Liver (tissue), 9 donors: Measurements from ENCODE around the gene LRRC75B. TPM values are rescaled to one million over a fixed set of nuclear protein-coding genes. Genes with fewer than 3 reads are reported as not detected.

Experiments used
- DNase-seq: peaks from one replicate; pipeline ENCODE4 v3.0.0-alpha.2; 2017; ENCODE audit warnings: low spot score
- H3K27ac ChIP-seq, 2 donors: one replicate each; pipeline ENCODE4 v1.7.0; 2013; ENCODE audit warnings: inconsistent platforms in 2 of 2, low read length in 2 of 2, control low read depth in 1 of 2, low read depth in 1 of 2, mild to moderate bottlenecking in 1 of 2
- H3K27me3 ChIP-seq, 4 donors: one replicate each; pipeline versions ENCODE4 v1.6.1 to v1.7.0; 2013; ENCODE audit warnings: low read length in 3 of 4, inconsistent platforms in 1 of 4, mild to moderate bottlenecking in 1 of 4, moderate library complexity in 1 of 4; ENCODE audit not compliant: control insufficient read depth in 4 of 4, insufficient read depth in 4 of 4
- H3K36me3 ChIP-seq, 4 donors: one replicate each; pipeline versions ENCODE4 v1.6.1 to v1.7.0; 2013; ENCODE audit warnings: low read length in 3 of 4, mild to moderate bottlenecking in 3 of 4, low read depth in 1 of 4, moderate library complexity in 1 of 4; ENCODE audit not compliant: control insufficient read depth in 4 of 4, insufficient read depth in 3 of 4
- H3K4me1 ChIP-seq, 4 donors: one replicate each; pipeline versions ENCODE4 v1.6.1 to v1.7.0; 2013; ENCODE audit warnings: low read length in 3 of 4, mild to moderate bottlenecking in 3 of 4, moderate library complexity in 1 of 4; ENCODE audit not compliant: control insufficient read depth in 4 of 4, insufficient read depth in 4 of 4
- H3K4me3 ChIP-seq, 3 donors: one replicate each; pipeline versions ENCODE4 v1.6.1 to v1.7.0; 2013; ENCODE audit warnings: low read length in 3 of 3, control low read depth in 1 of 3, low read depth in 1 of 3, mild to moderate bottlenecking in 1 of 3
- H3K9ac ChIP-seq, 2 donors: one replicate each; pipeline ENCODE4 v1.7.0; 2013; ENCODE audit warnings: low read length in 2 of 2, mild to moderate bottlenecking in 2 of 2, moderate library complexity in 2 of 2, control low read depth in 1 of 2, low read depth in 1 of 2
- H3K9me3 ChIP-seq, 4 donors: one replicate each; pipeline versions ENCODE4 v1.6.1 to v1.7.0; 2013; ENCODE audit warnings: low read length in 3 of 4; ENCODE audit not compliant: control insufficient read depth in 4 of 4
- ATF3 ChIP-seq: IDR thresholded peaks from 2 replicates; pipeline ENCODE4 v1.6.1; 2016; ENCODE audit warnings: antibody characterized with exemption
- CTCF ChIP-seq: fragments of 150-350 bp; IDR thresholded peaks from 2 replicates; pipeline ENCODE4 v1.5.1; 2017; ENCODE audit warnings: improper control_type of control experiment, low read depth, low read length; ENCODE audit not compliant: missing input control
- EGR1 ChIP-seq, 2 donors: IDR thresholded peaks; 2 replicates each; pipeline ENCODE4 v1.6.1; 2016 to 2018; ENCODE audit warnings: antibody characterized with exemption in 2 of 2, low read depth in 2 of 2
- FOXA1 ChIP-seq: IDR thresholded peaks from 2 replicates; pipeline ENCODE4 v1.6.1; 2016; ENCODE audit warnings: antibody characterized with exemption
- JUND ChIP-seq, 2 donors: IDR thresholded peaks; 2 replicates each; pipeline ENCODE4 v1.6.1; 2016; ENCODE audit warnings: antibody characterized with exemption in 2 of 2
- MAX ChIP-seq: IDR thresholded peaks from 2 replicates; pipeline ENCODE4 v1.6.1; 2016; ENCODE audit warnings: antibody characterized with exemption
- NR2F2 ChIP-seq: IDR thresholded peaks from 2 replicates; pipeline ENCODE4 v1.6.1; 2016; ENCODE audit warnings: antibody characterized with exemption
- RAD21 ChIP-seq, 2 donors: IDR thresholded peaks; 2 replicates each; pipeline ENCODE4 v1.6.1; 2016; ENCODE audit warnings: antibody characterized with exemption in 2 of 2, mild to moderate bottlenecking in 2 of 2
- REST ChIP-seq: IDR thresholded peaks from 2 replicates; pipeline ENCODE4 v1.6.1; 2016; ENCODE audit warnings: antibody characterized with exemption, mild to moderate bottlenecking
- RXRA ChIP-seq, 2 donors: IDR thresholded peaks; 2 replicates each; pipeline ENCODE4 v1.6.1; 2017 to 2018; ENCODE audit warnings: antibody characterized with exemption in 2 of 2, mild to moderate bottlenecking in 1 of 2
- SP1 ChIP-seq: IDR thresholded peaks from 2 replicates; pipeline ENCODE4 v1.6.1; 2018; ENCODE audit warnings: antibody characterized with exemption, mild to moderate bottlenecking
- YY1 ChIP-seq: IDR thresholded peaks from 2 replicates; pipeline ENCODE4 v1.6.1; 2016; ENCODE audit warnings: antibody characterized with exemption, mild to moderate bottlenecking
- ZBTB33 ChIP-seq: IDR thresholded peaks from 2 replicates; pipeline ENCODE4 v1.6.1; 2016; ENCODE audit warnings: antibody characterized with exemption
- WGBS: extraction: QIAGEN DNeasy Blood & Tissue Kit; methylation state at CpG from one replicate; pipeline ENCODE4 v1.1.7; 2013; 5-methylcytosine and 5-hydroxymethylcytosine counted together
- polyA plus RNA-seq, 2 donors: library from polyadenylated mRNA; stranded (reverse) in 1 of 2; unstranded in 1 of 2; fragments of 200-250 nt in 1 of 2; fragments of >200 nt in 1 of 2; fragmentation: Nextera tagmentation in 1 of 2; extraction: Ambion mirVana in 1 of 2; gene quantifications; one replicate each; pipeline versions ENCODE4 v1.2.1 to v1.2.3, GENCODE V29; 2013 to 2015
- total RNA-seq, 2 donors: library from RNA; depleted of rRNA; stranded (reverse); fragments of >200 nt; gene quantifications; one replicate each; pipeline ENCODE4 v1.2.3, GENCODE V29; 2014
- donor health status: healthy.
- donor health status: healthy.
- donor health status: healthy.
- donor health status: healthy.
- donor health status: healthy.

Gene LRRC75B
- total and polyA plus RNA-seq, 4 donors = 7.8 to 14.3 (median 9.4) TPM

- 63% methylated on average over 19 of the region's 19 CpGs for WGBS
- peak overlapping the region in 1 of 2 donors; percentile 55 for H3K27ac ChIP-seq
- no peaks in the 10 kb centered on the region for H3K27me3 ChIP-seq
- peak overlapping the region in 1 of 2 donors; percentile 17 for H3K9ac ChIP-seq
- TF ChIP-seq REST = no peak
- no peak for TF ChIP-seq MAX
- no peak for TF ChIP-seq JUND (IDR thresholded peaks at IDR 0.05)
- no peak for TF ChIP-seq CTCF
- TF ChIP-seq SP1 = no peak
- TF ChIP-seq FOXA1 = no peak
- TF ChIP-seq NR2F2 = no peak
- no peak for TF ChIP-seq YY1
- no peak for TF ChIP-seq RXRA (IDR thresholded peaks at IDR 0.05)
- TF ChIP-seq ZBTB33 = no peak
- no peak for TF ChIP-seq ATF3
- TF ChIP-seq RAD21 (IDR thresholded peaks at IDR 0.05) = no peak
- no peak for TF ChIP-seq EGR1 (IDR thresholded peaks at IDR 0.05; ENCODE audit: low read depth in 2 of 2)
- DNase-seq = no peak
- H3K36me3 ChIP-seq = peaks cover 0 to 24% (median 4%) of the 10 kb centered on the region in 4 donors
- H3K4me1 ChIP-seq = peaks cover 2 to 27% (median 12%) of the 10 kb centered on the region in 4 donors
- H3K4me3 ChIP-seq = no peak overlapping the region
- H3K9me3 ChIP-seq = no peaks in the 10 kb centered on the region
Measured at GRCh38 chr22:24583221-24584165, 9.4 kb downstream of the LRRC75B start.
